HepG2 (cell line): ENCODE results near the gene PCNX4. TPM values are rescaled to one million over a fixed set of nuclear protein-coding genes. Genes with fewer than 3 reads are reported as not detected.

Experiments
- ATAC-seq: fragments of 200-7000 bp; cut with Tn5 transposase; 3 replicates; pipeline ENCODE4 v1.9.1; 2020; ENCODE audit warnings: mild to moderate bottlenecking, moderate library complexity
- BruUV-seq: library from RNA; stranded (reverse); fragments of 400-500 nt; replicated peaks from 2 replicates; lab custom pipeline; 2021; lab: Mats Ljungman, UMichigan
- CTCF ChIA-PET: fragments of 300-600 bp; formaldehyde crosslinking; extraction: SDS; loops from one replicate; lab custom pipeline; 2021; ENCODE audit warnings: low total read pairs, inconsistent platforms, low intra/inter-chr PET ratio; lab: Yijun Ruan, JAX
- POLR2A ChIA-PET: fragments of 350-600 bp; sonication (Branson Sonifier 250); formaldehyde crosslinking; loops from one replicate; lab custom pipeline; 2020; ENCODE audit warnings: antibody characterized with exemption, inconsistent platforms; lab: Yijun Ruan, JAX
- DNase-seq: peaks from one replicate; pipeline ENCODE4 v3.0.0-alpha.2; 2015; ENCODE audit warnings: low spot score
- FAIRE-seq: peaks from 3 replicates; lab custom pipeline; 2011; peaks lifted over from hg19 to GRCh38; lab: Jason Lieb, UNC
- H2AFZ ChIP-seq: one replicate; pipeline ENCODE4 v1.6.1; 2011; ENCODE audit warnings: low read length, inconsistent platforms
- H3K27ac ChIP-seq: fragments of 300-600 bp; 3 replicates; pipeline ENCODE4 v1.8.0; 2011; ENCODE audit warnings: mixed run types, mild to moderate bottlenecking, mixed read lengths, low read length, inconsistent platforms; ENCODE audit not compliant: insufficient read depth; ENCODE audit errors: extremely low read length
- H3K27me3 ChIP-seq, 2 experiments: fragments of 200-600 bp in 1 of 2; 2 replicates in 1 of 2; 3 replicates in 1 of 2; pipeline versions ENCODE4 v1.6.0 to v1.8.0; 2011; ENCODE audit warnings: low read length in 2 of 2, mild to moderate bottlenecking in 2 of 2, moderate library complexity in 2 of 2, inconsistent platforms in 1 of 2; ENCODE audit not compliant: insufficient read depth in 2 of 2, control insufficient read depth in 1 of 2
- H3K36me3 ChIP-seq, 2 experiments: fragments of 200-600 bp in 1 of 2; replicated peaks in 1 of 2; 2 replicates in 1 of 2; 3 replicates in 1 of 2; pipeline versions ENCODE4 v1.5.1 to v1.8.0; 2011; ENCODE audit warnings: low read length in 2 of 2, inconsistent platforms in 1 of 2; ENCODE audit not compliant: insufficient read depth in 2 of 2, control insufficient read depth in 1 of 2
- H3K4me1 ChIP-seq: 2 replicates; pipeline ENCODE4 v1.5.1; 2012; ENCODE audit warnings: low read length, inconsistent platforms; ENCODE audit not compliant: insufficient read depth
- H3K4me2 ChIP-seq: 2 replicates; pipeline ENCODE4 v1.6.0; 2011; ENCODE audit warnings: low read depth, low read length, inconsistent platforms
- H3K4me3 ChIP-seq, 3 experiments: fragments of 200-600 bp in 1 of 3; sonication (generic), shearing (Covaris generic) in 1 of 3; replicated peaks in 1 of 3; 2 replicates each; pipeline ENCODE4 v1.5.1; 2011 to 2016; ENCODE audit warnings: low read length in 3 of 3, inconsistent platforms in 2 of 3, low read depth in 2 of 3, mild to moderate bottlenecking in 2 of 3, control low read depth in 1 of 3, mixed read lengths in 1 of 3; ENCODE audit not compliant: insufficient read depth in 1 of 3
- H3K79me2 ChIP-seq: one replicate; pipeline ENCODE4 v1.6.1; 2011; ENCODE audit warnings: low read length, inconsistent platforms; ENCODE audit not compliant: insufficient read depth
- H3K9ac ChIP-seq: 2 replicates; pipeline ENCODE4 v1.6.0; 2011; ENCODE audit warnings: mild to moderate bottlenecking, low read depth, low read length, inconsistent platforms; ENCODE audit not compliant: insufficient read depth
- H3K9me3 ChIP-seq: 2 replicates; pipeline ENCODE4 v1.5.1; 2012; ENCODE audit warnings: mild to moderate bottlenecking, low read length
- H4K20me1 ChIP-seq: 2 replicates; pipeline ENCODE4 v1.6.0; 2011; ENCODE audit warnings: inconsistent platforms, mild to moderate bottlenecking, low read length, moderate library complexity; ENCODE audit not compliant: insufficient read depth
- CEBPB ChIP-seq: IDR thresholded peaks from 2 replicates; pipeline ENCODE4 v1.6.1; 2011; ENCODE audit warnings: low read depth, low read length, improper control_type of control experiment, borderline replicate concordance
- CEBPG ChIP-seq: IDR thresholded peaks from 2 replicates; pipeline ENCODE4 v1.6.1; 2016
- MLLT10 ChIP-seq: sonication (generic); formaldehyde crosslinking; IDR thresholded peaks from 2 replicates; pipeline ENCODE4 v1.4.0; 2020; ENCODE audit warnings: missing genetic modification reagents
- MYNN ChIP-seq: sonication (generic); formaldehyde crosslinking; IDR thresholded peaks from 2 replicates; pipeline ENCODE4 v1.4.0; 2020; ENCODE audit warnings: mild to moderate bottlenecking, low read depth, missing genetic modification reagents
- RBAK ChIP-seq: sonication (generic); formaldehyde crosslinking; IDR thresholded peaks from 2 replicates; pipeline ENCODE4 v1.5.1; 2020; ENCODE audit warnings: mild to moderate bottlenecking, missing genetic modification reagents
- RBFOX2 ChIP-seq: fragments of 200-400 bp; formaldehyde crosslinking; IDR thresholded peaks from 2 replicates; pipeline ENCODE4 v1.6.1; 2017; ENCODE audit warnings: low read depth, mild to moderate bottlenecking, low read length
- ZNF501 ChIP-seq: sonication (generic); formaldehyde crosslinking; IDR thresholded peaks from 2 replicates; pipeline ENCODE4 v1.5.1; 2020; ENCODE audit warnings: mild to moderate bottlenecking, moderate library complexity, missing genetic modification reagents
- ZNF781 ChIP-seq: sonication (generic); formaldehyde crosslinking; IDR thresholded peaks from 2 replicates; pipeline ENCODE4 v1.5.1; 2020; ENCODE audit warnings: borderline replicate concordance, mild to moderate bottlenecking, missing genetic modification reagents; ENCODE audit errors: not compliant biosample characterization
- WGBS: methylation state at CpG from one replicate; pipeline ENCODE4 v1.1.6; 2017; ENCODE audit warnings: low lambda C conversion rate; 5-methylcytosine and 5-hydroxymethylcytosine counted together
- in situ Hi-C: cut with HindIII; loops from 2 replicates; pipeline ENCODE4 v1.10.0; 2017; ENCODE audit warnings: low pct_unique_long_range_greater_than_20kb; ENCODE audit not compliant: extremely low pct_ligation_motif_present
- intact Hi-C: fragments of 100-400 bp; cut with micrococcal nuclease; formaldehyde crosslinking; loops from one replicate; pipeline ENCODE4 v1.10.0; 2022; ENCODE audit not compliant: unreplicated experiment
- polyA plus RNA-seq, 8 experiments: library from polyadenylated mRNA; depleted of rRNA in 3 of 8; stranded (reverse) in 7 of 8; unstranded in 1 of 8; fragments of >200 nt; fragmentation: Illumina TruSeq in 4 of 8; extraction: Trizol in 4 of 8; gene quantifications; 2 replicates each; pipeline versions ENCODE4 v1.2.1 to v1.2.3, GENCODE V29; 2011 to 2016; ENCODE audit warnings: low read depth in 4 of 8, missing spikeins in 1 of 8, mixed read lengths in 1 of 8; ENCODE audit not compliant: insufficient read depth in 1 of 8
- total RNA-seq, 5 experiments: library from RNA; depleted of rRNA; stranded (reverse); fragments of >200 nt; fragmentation: Illumina TruSeq; extraction: Trizol; gene quantifications; 2 replicates each; pipeline ENCODE4 v1.2.3, GENCODE V29; 2016; ENCODE audit warnings: low read depth in 1 of 5
- TF ChIP-seq, protein P1 (sequence below): IDR thresholded peaks from 2 replicates; pipeline ENCODE4 v1.6.1; 2012; ENCODE audit warnings: inconsistent platforms
- TF ChIP-seq, protein P2 (sequence below): sonication (generic); formaldehyde crosslinking; IDR thresholded peaks from 2 replicates; pipeline ENCODE4 v1.5.1; 2020; ENCODE audit warnings: mild to moderate bottlenecking, missing genetic modification reagents, moderate library complexity
- TF ChIP-seq, protein P3 (sequence below): sonication (generic); formaldehyde crosslinking; IDR thresholded peaks from 2 replicates; pipeline ENCODE4 v1.4.0; 2020; ENCODE audit warnings: mild to moderate bottlenecking, missing genetic modification reagents

PCNX4 gene
- total and polyA plus RNA-seq, 2 of the 13 experiments (the other 11 are each of a cell fraction or from before 2014, with no cell fraction given), result 28.6 to 43.0 TPM

DNA sequence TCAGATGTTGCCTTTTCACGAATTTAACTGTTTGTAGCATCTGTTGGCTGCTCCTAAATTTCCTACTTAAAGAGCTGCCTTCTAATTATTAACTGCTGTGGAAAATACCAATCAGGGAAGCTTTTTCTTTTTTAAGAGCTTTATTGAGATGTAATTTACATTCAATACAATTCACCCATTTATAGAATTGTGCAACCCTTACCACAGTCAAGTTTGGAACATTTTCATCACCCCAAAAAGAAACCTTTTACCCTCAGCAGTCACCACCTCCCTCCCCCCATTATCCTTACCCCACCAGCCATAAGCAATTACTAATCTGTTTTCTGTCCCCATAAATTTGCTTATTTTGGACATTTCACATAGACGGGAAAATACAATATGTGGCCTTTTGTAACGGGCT is 1.4 kb downstream of the PCNX4 start:
- Histone ChIP-seq H3K4me1 (peaks cover 33% of the 10 kb centered on the region), H3K4me3 (peak overlapping the region; percentile 84 to 95 (median 90)), H3K9ac (peak overlapping the region; percentile 95), H3K27ac (peak overlapping the region; percentile 98), H4K20me1 (no peaks in the 10 kb centered on the region), H3K36me3 (peaks cover 5 to 10% of the 10 kb centered on the region in 2 experiments; a peak in 4 of 5 replicates), H2AFZ (peak overlapping the region; percentile 61), H3K9me3 (no peaks in the 10 kb centered on the region)
- intact Hi-C loops (loop anchor here (2.0 kb wide), 1 partner anchor 156 kb away; the partner anchor contains the start of gene PPM1A), in situ Hi-C loops (loop anchor here (5.0 kb wide), 1 partner anchor 154 kb away; the partner anchor contains the start of gene PPM1A)
- CTCF ChIA-PET, result no interaction called here
- WGBS, result 8% methylated on average over 3 of the region's 3 CpGs
- DNase-seq (no peak), ATAC-seq (no peak)
- POLR2A ChIA-PET, result interaction anchor here (1.3 to 1.8 kb wide), 4 partner anchors 13 to 609 kb away, joined by 3 to 18 read pairs (median 6); partner anchors contain the start of genes DHRS7, JKAMP, L3HYPDH and PPM1A
- TF ChIP-seq CEBPG (peak; percentile 27; the same call in 1 of the 2 replicates), MYNN (no peak), CEBPB (peak; percentile 50; the same call in 1 of the 2 replicates), ZNF501 (CRISPR knock-in tag) (no peak), RBAK (CRISPR knock-in tag) (no peak)
- TF ChIP-seq, protein P1, sequence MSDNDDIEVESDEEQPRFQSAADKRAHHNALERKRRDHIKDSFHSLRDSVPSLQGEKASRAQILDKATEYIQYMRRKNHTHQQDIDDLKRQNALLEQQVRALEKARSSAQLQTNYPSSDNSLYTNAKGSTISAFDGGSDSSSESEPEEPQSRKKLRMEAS, result no peak
- TF ChIP-seq, all 625 proteins: peak for 2
- H3K79me2 ChIP-seq, result peaks cover 59% of the 10 kb centered on the region
- H3K27me3 ChIP-seq, result peaks cover 0 to 3% of the 10 kb centered on the region in 2 experiments; a peak in 1 of 5 replicates
- BruUV-seq, result no TSS peak
- peak overlapping the region; percentile 93 for H3K4me2 ChIP-seq
- FAIRE-seq, result no peak

DNA sequence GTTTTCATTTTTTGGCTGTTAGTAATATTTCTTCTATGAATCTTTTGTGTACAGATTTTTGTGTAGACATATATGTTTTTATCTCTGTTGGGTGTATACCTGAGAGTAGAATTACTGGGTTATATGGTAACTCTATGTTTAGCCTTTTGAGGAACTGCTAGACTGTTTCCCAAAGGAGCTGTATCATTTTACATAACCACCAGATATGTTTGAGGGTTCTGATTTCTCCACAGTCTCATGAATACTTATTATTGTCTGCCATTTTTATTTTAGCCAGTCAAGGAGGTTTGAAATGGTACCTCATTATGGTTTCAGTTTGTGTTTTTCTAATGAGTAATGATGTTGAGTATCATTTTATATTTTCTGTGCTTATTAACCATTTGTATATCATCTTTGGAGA is 1.9 kb downstream of the PCNX4 start:
- POLR2A ChIA-PET, result no interaction called here
- peaks cover 33% of the 10 kb centered on the region for H3K4me1 ChIP-seq
- peak overlapping the region; percentile 95 for H3K9ac ChIP-seq
- in situ Hi-C loops, result loop anchor here (5.0 kb wide), 1 partner anchor 154 kb away; the partner anchor contains the start of gene PPM1A
- H3K27me3 ChIP-seq, result peaks cover 0 to 3% of the 10 kb centered on the region in 2 experiments; a peak in 1 of 5 replicates
- no peak for ATAC-seq
- H3K79me2 ChIP-seq, result peaks cover 63% of the 10 kb centered on the region
- no peaks in the 10 kb centered on the region for H4K20me1 ChIP-seq
- intact Hi-C loops, result loop anchor here (2.0 kb wide), 1 partner anchor 155 kb away; the partner anchor contains the start of gene PPM1A
- no peaks in the 10 kb centered on the region for H3K9me3 ChIP-seq
- peak overlapping the region; percentile 93 for H3K4me2 ChIP-seq
- no peak for FAIRE-seq
- H2AFZ ChIP-seq, result no peak overlapping the region
- peak overlapping the region; percentile 98 for H3K27ac ChIP-seq
- peaks cover 7 to 13% of the 10 kb centered on the region in 2 experiments; a peak in 4 of 5 replicates for H3K36me3 ChIP-seq
- BruUV-seq, result no TSS peak
- no peak for DNase-seq
- peak overlapping the region; percentile 84 to 95 (median 90); a peak in 5 of 6 replicates for H3K4me3 ChIP-seq
- CTCF ChIA-PET, result no interaction called here
- TF ChIP-seq MLLT10 (CRISPR knock-in tag), result no peak
- no peak for TF ChIP-seq RBFOX2
- TF ChIP-seq, protein P2, sequence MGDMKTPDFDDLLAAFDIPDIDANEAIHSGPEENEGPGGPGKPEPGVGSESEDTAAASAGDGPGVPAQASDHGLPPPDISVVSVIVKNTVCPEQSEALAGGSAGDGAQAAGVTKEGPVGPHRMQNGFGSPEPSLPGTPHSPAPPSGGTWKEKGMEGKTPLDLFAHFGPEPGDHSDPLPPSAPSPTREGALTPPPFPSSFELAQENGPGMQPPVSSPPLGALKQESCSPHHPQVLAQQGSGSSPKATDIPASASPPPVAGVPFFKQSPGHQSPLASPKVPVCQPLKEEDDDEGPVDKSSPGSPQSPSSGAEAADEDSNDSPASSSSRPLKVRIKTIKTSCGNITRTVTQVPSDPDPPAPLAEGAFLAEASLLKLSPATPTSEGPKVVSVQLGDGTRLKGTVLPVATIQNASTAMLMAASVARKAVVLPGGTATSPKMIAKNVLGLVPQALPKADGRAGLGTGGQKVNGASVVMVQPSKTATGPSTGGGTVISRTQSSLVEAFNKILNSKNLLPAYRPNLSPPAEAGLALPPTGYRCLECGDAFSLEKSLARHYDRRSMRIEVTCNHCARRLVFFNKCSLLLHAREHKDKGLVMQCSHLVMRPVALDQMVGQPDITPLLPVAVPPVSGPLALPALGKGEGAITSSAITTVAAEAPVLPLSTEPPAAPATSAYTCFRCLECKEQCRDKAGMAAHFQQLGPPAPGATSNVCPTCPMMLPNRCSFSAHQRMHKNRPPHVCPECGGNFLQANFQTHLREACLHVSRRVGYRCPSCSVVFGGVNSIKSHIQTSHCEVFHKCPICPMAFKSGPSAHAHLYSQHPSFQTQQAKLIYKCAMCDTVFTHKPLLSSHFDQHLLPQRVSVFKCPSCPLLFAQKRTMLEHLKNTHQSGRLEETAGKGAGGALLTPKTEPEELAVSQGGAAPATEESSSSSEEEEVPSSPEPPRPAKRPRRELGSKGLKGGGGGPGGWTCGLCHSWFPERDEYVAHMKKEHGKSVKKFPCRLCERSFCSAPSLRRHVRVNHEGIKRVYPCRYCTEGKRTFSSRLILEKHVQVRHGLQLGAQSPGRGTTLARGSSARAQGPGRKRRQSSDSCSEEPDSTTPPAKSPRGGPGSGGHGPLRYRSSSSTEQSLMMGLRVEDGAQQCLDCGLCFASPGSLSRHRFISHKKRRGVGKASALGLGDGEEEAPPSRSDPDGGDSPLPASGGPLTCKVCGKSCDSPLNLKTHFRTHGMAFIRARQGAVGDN (CRISPR knock-in tag), result no peak
- no peak for TF ChIP-seq ZNF781 (CRISPR knock-in tag)
- TF ChIP-seq, protein P3, sequence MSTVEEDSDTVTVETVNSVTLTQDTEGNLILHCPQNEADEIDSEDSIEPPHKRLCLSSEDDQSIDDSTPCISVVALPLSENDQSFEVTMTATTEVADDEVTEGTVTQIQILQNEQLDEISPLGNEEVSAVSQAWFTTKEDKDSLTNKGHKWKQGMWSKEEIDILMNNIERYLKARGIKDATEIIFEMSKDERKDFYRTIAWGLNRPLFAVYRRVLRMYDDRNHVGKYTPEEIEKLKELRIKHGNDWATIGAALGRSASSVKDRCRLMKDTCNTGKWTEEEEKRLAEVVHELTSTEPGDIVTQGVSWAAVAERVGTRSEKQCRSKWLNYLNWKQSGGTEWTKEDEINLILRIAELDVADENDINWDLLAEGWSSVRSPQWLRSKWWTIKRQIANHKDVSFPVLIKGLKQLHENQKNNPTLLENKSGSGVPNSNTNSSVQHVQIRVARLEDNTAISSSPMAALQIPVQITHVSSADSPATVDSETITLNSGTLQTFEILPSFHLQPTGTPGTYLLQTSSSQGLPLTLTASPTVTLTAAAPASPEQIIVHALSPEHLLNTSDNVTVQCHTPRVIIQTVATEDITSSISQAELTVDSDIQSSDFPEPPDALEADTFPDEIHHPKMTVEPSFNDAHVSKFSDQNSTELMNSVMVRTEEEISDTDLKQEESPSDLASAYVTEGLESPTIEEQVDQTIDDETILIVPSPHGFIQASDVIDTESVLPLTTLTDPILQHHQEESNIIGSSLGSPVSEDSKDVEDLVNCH (CRISPR knock-in tag), result no peak
